GM23248 (cell line): ENCODE results near the gene HNF4A. TPM values are rescaled to one million over a fixed set of nuclear protein-coding genes. Genes with fewer than 3 reads are reported as not detected.
A peak's percentile ranks its signal among the peaks of the same experiment; 100 is the strongest.

Experiments
- DNase-seq: peaks from one replicate; pipeline ENCODE4 v3.0.0-alpha.2; 2015
- H2AFZ ChIP-seq: fragments of 200-600 bp; sonication (generic); 2 replicates; pipeline ENCODE4 v1.6.1; 2016; ENCODE audit warnings: antibody characterized with exemption
- H3F3A ChIP-seq: fragments of 200-600 bp; sonication (generic); 2 replicates; pipeline ENCODE4 v1.6.1; 2016; ENCODE audit warnings: mild to moderate bottlenecking, antibody characterized with exemption, mixed run types; ENCODE audit not compliant: insufficient read depth
- H3K27ac ChIP-seq: fragments of 200-600 bp; sonication (generic); 2 replicates; pipeline ENCODE4 v1.5.1; 2016; ENCODE audit warnings: mild to moderate bottlenecking
- H3K27me3 ChIP-seq: fragments of 200-600 bp; sonication (generic); replicated peaks from 2 replicates; pipeline ENCODE4 v1.6.1; 2016; ENCODE audit warnings: mild to moderate bottlenecking; ENCODE audit not compliant: insufficient read depth
- H3K36me3 ChIP-seq: fragments of 200-600 bp; sonication (generic); 2 replicates; pipeline ENCODE4 v1.6.1; 2016; ENCODE audit warnings: low read depth, mild to moderate bottlenecking
- H3K4me1 ChIP-seq: fragments of 200-600 bp; sonication (generic); 2 replicates; pipeline ENCODE4 v1.6.1; 2016; ENCODE audit warnings: mild to moderate bottlenecking; ENCODE audit not compliant: insufficient read depth
- H3K4me2 ChIP-seq: fragments of 200-600 bp; sonication (generic); one replicate; pipeline ENCODE4 v1.6.1; 2016; ENCODE audit warnings: mild to moderate bottlenecking; ENCODE audit not compliant: unreplicated experiment
- H3K4me3 ChIP-seq: fragments of 200-600 bp; sonication (generic); 2 replicates; pipeline ENCODE4 v1.5.1; 2016; ENCODE audit warnings: mild to moderate bottlenecking
- H3K79me2 ChIP-seq: fragments of 200-600 bp; sonication (generic); 2 replicates; pipeline ENCODE4 v1.6.1; 2016; ENCODE audit warnings: mild to moderate bottlenecking; ENCODE audit not compliant: insufficient read depth
- H3K9ac ChIP-seq: fragments of 200-600 bp; sonication (generic); 2 replicates; pipeline ENCODE4 v1.6.1; 2016; ENCODE audit warnings: mild to moderate bottlenecking
- H3K9me2 ChIP-seq: fragments of 200-600 bp; sonication (generic); 2 replicates; pipeline ENCODE4 v1.6.1; 2016; ENCODE audit warnings: mixed run types, mild to moderate bottlenecking, moderate library complexity; ENCODE audit not compliant: insufficient read depth
- H3K9me3 ChIP-seq: fragments of 200-600 bp; sonication (generic); one replicate; pipeline ENCODE4 v1.6.1; 2017; ENCODE audit warnings: low read depth
- H4K20me1 ChIP-seq: fragments of 200-600 bp; sonication (generic); 2 replicates; pipeline ENCODE4 v1.6.0; 2016; ENCODE audit not compliant: insufficient read depth
- EZH2 ChIP-seq: fragments of 200-600 bp; sonication (generic); IDR thresholded peaks from 2 replicates; pipeline ENCODE4 v1.6.1; 2018; ENCODE audit warnings: antibody characterized with exemption, mild to moderate bottlenecking; ENCODE audit not compliant: insufficient read depth, poor library complexity, severe bottlenecking
- EZH2phosphoT487 ChIP-seq: fragments of 200-600 bp; sonication (generic); IDR thresholded peaks from 2 replicates; pipeline ENCODE4 v1.6.1; 2018; ENCODE audit warnings: antibody characterized with exemption, moderate library complexity, mild to moderate bottlenecking, low read depth; ENCODE audit not compliant: insufficient read depth
- WGBS, 2 experiments: methylation state at CpG; one replicate each; pipeline ENCODE4 v1.1.6; 2015 to 2017; ENCODE audit warnings: low lambda C conversion rate in 2 of 2, low coverage in 1 of 2; ENCODE audit errors: missing lambda C conversion rate in 2 of 2; 5-methylcytosine and 5-hydroxymethylcytosine counted together
- in situ Hi-C: fragments of 300-500 bp; cut with MboI; formaldehyde crosslinking; loops from 2 replicates; pipeline ENCODE4 v1.15.0; 2020
- polyA plus RNA-seq: library from polyadenylated mRNA; unstranded; fragments of >200 nt; fragmentation: Nextera tagmentation; extraction: Ambion mirVana; gene quantifications from 2 replicates; pipeline ENCODE4 v1.2.1, GENCODE V29; 2016
- total RNA-seq: library from RNA; depleted of rRNA; stranded (reverse); fragments of >200 nt; shearing (Covaris generic); gene quantifications from 2 replicates; pipeline ENCODE4 v1.2.3, GENCODE V29; 2014

The HNF4A gene
- total and polyA plus RNA-seq, 2 experiments from 2014 or later = not detected

GRCh38 chr20:44418069-44418905 lies 62.8 kb downstream of the HNF4A start:
- no peaks in the 10 kb centered on the region for H3F3A ChIP-seq
- no peak overlapping the region for H3K9ac ChIP-seq
- peaks cover 5% of the 10 kb centered on the region; the same call in 1 of the 2 replicates for H3K4me1 ChIP-seq
- H2AFZ ChIP-seq = no peak overlapping the region
- no peak overlapping the region for H3K4me2 ChIP-seq
- no peaks in the 10 kb centered on the region for H4K20me1 ChIP-seq
- no peak overlapping the region for H3K4me3 ChIP-seq
- H3K9me3 ChIP-seq = no peaks in the 10 kb centered on the region
- WGBS, 2 experiments = 74 to 78% methylated on average over 13 of the region's 13 CpGs
- no peak overlapping the region for H3K27ac ChIP-seq
- in situ Hi-C loops = no loop called here
- H3K9me2 ChIP-seq = no peaks in the 10 kb centered on the region
- TF ChIP-seq EZH2phosphoT487 (no peak), EZH2 (no peak)
- H3K36me3 ChIP-seq = no peaks in the 10 kb centered on the region
- DNase-seq = no peak
- peaks cover 14% of the 10 kb centered on the region for H3K27me3 ChIP-seq
- H3K79me2 ChIP-seq = no peaks in the 10 kb centered on the region

DNA sequence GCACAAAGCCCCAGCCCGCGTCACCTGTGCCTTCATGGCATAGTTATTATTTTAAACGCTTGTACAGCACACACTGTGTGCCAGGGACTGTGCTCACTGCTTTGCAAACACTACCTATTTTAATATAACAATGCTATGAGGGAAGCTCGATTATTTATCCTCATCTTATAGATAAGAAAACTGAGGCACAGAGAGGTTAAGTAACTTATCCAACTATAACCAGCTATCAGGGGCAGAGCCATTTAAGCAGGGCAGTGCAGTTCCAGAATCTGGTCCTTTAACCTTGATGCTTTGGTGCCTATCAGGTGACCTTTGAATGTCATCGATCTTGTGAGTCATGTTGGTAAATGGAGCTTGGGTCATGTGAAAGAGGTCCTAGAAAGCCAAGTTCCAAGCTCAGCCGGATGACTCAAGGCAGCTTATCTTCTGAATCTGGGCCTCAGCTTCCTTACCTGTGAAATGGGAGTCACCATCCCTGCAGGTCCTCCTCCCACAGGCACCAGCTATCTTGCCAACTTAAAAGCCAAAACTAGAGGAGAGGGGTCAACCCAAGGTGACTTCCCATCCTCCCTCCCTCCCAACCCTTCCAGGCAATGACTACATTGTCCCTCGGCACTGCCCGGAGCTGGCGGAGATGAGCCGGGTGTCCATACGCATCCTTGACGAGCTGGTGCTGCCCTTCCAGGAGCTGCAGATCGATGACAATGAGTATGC lies 63.8 kb downstream of the HNF4A start:
- TF ChIP-seq EZH2phosphoT487 = no peak
- TF ChIP-seq EZH2 = no peak
- Histone ChIP-seq H3K27ac (no peak overlapping the region), H3K4me3 (no peak overlapping the region), H3F3A (no peaks in the 10 kb centered on the region), H3K4me2 (no peak overlapping the region), H2AFZ (no peak overlapping the region), H3K9me2 (no peaks in the 10 kb centered on the region), H4K20me1 (no peaks in the 10 kb centered on the region), H3K36me3 (no peaks in the 10 kb centered on the region), H3K79me2 (no peaks in the 10 kb centered on the region), H3K9me3 (no peaks in the 10 kb centered on the region), H3K9ac (no peak overlapping the region), H3K27me3 (peaks cover 14% of the 10 kb centered on the region), H3K4me1 (peaks cover 5% of the 10 kb centered on the region; the same call in 1 of the 2 replicates)
- WGBS, 2 experiments = 69 to 73% methylated on average over 13 of the region's 13 CpGs
- in situ Hi-C loops = no loop called here
- no peak for DNase-seq

- 60 to 67% methylated on average over 4 of the region's 4 CpGs for WGBS, 2 experiments
- Histone ChIP-seq H3K79me2 (no peaks in the 10 kb centered on the region), H3K9me3 (no peaks in the 10 kb centered on the region), H4K20me1 (no peaks in the 10 kb centered on the region), H3K9me2 (no peaks in the 10 kb centered on the region), H3K9ac (no peak overlapping the region), H3F3A (no peaks in the 10 kb centered on the region), H3K4me1 (peaks cover 5% of the 10 kb centered on the region; the same call in 1 of the 2 replicates), H3K27ac (no peak overlapping the region), H3K4me2 (no peak overlapping the region), H3K4me3 (no peak overlapping the region), H3K27me3 (peaks cover 17% of the 10 kb centered on the region), H2AFZ (no peak overlapping the region), H3K36me3 (no peaks in the 10 kb centered on the region)
- DNase-seq = no peak
- TF ChIP-seq EZH2 (no peak), EZH2phosphoT487 (no peak)
- in situ Hi-C loops = no loop called here
Measured at GRCh38 chr20:44420497-44420896, 65.0 kb downstream of the HNF4A start.

GRCh38 chr20:44422083-44422482 lies 66.6 kb downstream of the HNF4A start:
- peaks cover 17% of the 10 kb centered on the region for H3K27me3 ChIP-seq
- WGBS, 2 experiments = 32 to 33% methylated on average over 3 of the region's 3 CpGs
- in situ Hi-C loops = no loop called here
- no peaks in the 10 kb centered on the region for H3K9me2 ChIP-seq
- H3K9ac ChIP-seq = no peak overlapping the region
- DNase-seq = peak; percentile 81
- no peaks in the 10 kb centered on the region for H4K20me1 ChIP-seq
- no peaks in the 10 kb centered on the region for H3K9me3 ChIP-seq
- no peaks in the 10 kb centered on the region for H3F3A ChIP-seq
- no peaks in the 10 kb centered on the region for H3K79me2 ChIP-seq
- H3K36me3 ChIP-seq = no peaks in the 10 kb centered on the region
- H2AFZ ChIP-seq = no peak overlapping the region
- no peak for TF ChIP-seq EZH2phosphoT487
- TF ChIP-seq EZH2 = no peak
- peaks cover 5% of the 10 kb centered on the region; the same call in 1 of the 2 replicates for H3K4me1 ChIP-seq
- H3K4me3 ChIP-seq = no peak overlapping the region
- no peak overlapping the region for H3K27ac ChIP-seq
- peak overlapping the region; percentile 6 for H3K4me2 ChIP-seq
